ENCODE results near the gene PHEX.

GRCh38 chrX:22105971-22106370, 73.8 kb downstream of the PHEX start:
- no peak for TF ChIP-seq CTCF (IDR thresholded peaks at IDR 0.05; ENCODE audit: borderline replicate concordance, extremely low read depth, low read length, poor library complexity, severe bottlenecking)
- no peak for TF ChIP-seq EZH2 (IDR thresholded peaks at IDR 0.05; ENCODE audit: borderline replicate concordance, low read depth, low read length, severe bottlenecking)
